Activated naive CD4-positive, alpha-beta T cell (primary cell): Measurements from ENCODE around the gene IFT81.
"Not testable (repeated sequence)": the region's sequence is repeated elsewhere in the genome, so short reads cannot be mapped to it uniquely, and the experiment has no call there.

ENCODE experiments used
- DNase-seq, 4 experiments: peaks; one replicate each; lab custom pipeline; 2025; lab: John Stamatoyannopoulos, UW

The IFT81 gene

GRCh38 chr12:110107369-110108281, 16.5 kb upstream of the IFT81 start:
- no peak for DNase-seq

GRCh38 chr12:110108309-110109036, 15.7 kb upstream of the IFT81 start:
- no peak for DNase-seq

- DNase-seq = no peak
Measured at GRCh38 chr12:110109037-110109836, 14.9 kb upstream of the IFT81 start.

DNA sequence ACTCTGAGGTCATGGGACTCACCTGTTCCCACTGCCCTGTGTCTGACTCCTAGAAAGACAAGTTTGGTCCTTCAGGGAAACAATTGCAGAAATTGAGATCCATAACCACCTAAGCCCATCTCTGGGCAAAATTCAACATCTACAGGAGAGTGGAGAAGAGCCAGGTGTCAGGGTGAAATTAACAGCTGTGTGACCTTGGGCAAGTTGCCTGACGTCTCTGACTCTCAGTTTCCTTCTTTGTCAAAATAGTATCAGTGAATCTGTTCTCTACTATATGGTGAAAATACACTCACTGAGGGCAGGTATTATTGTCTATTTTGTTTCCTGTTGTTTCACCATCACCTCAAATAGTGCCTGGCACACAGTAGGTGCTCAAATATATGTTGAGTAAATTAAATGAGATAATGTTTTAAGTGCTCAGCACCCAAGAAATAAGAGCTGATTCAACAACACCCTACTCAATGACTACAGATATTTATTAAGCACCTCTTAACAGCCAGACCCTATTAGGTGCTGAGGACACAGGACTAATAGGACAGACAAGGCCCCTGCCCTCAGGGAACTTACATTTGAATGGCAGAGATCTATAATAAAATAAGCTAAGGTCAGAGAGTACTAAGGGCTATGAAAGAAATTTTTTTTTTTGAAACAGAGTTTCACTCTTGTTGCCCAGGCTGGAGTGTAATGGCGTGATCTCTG, 14.2 kb upstream of the IFT81 start:
- no peak for DNase-seq

- DNase-seq = no peak
Measured at GRCh38 chr12:110111476-110112334, 12.5 kb upstream of the IFT81 start.

- DNase-seq = no peak
Measured at GRCh38 chr12:110112335-110112660, 11.9 kb upstream of the IFT81 start.

- DNase-seq = no peak
Measured at GRCh38 chr12:110114528-110114937, 9.6 kb upstream of the IFT81 start.

DNA sequence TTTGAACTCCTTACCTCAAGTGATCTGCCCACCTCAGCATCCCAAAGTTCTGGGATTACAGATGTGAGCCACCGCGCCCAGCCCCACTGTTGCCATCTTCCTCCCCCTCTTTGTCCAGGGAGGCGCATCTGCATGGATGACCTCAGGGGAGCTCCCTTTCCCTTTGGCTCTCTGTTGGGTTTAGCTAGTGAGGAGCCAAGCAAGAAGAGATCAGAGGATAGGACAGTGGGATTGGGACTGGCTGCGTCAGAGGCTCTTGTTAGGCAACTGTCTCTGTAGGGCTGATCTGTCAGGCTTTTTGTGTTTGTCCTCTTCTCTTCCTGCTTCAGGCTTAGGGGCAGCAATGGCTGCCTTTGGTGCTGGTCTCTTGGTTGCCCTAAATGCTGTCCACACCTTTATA, 8.5 kb upstream of the IFT81 start:
- DNase-seq = no peak

- DNase-seq = no peak
Measured at GRCh38 chr12:110116623-110117022, 7.5 kb upstream of the IFT81 start.

GRCh38 chr12:110117210-110117609, 6.9 kb upstream of the IFT81 start:
- DNase-seq = not testable (repeated sequence)

DNA sequence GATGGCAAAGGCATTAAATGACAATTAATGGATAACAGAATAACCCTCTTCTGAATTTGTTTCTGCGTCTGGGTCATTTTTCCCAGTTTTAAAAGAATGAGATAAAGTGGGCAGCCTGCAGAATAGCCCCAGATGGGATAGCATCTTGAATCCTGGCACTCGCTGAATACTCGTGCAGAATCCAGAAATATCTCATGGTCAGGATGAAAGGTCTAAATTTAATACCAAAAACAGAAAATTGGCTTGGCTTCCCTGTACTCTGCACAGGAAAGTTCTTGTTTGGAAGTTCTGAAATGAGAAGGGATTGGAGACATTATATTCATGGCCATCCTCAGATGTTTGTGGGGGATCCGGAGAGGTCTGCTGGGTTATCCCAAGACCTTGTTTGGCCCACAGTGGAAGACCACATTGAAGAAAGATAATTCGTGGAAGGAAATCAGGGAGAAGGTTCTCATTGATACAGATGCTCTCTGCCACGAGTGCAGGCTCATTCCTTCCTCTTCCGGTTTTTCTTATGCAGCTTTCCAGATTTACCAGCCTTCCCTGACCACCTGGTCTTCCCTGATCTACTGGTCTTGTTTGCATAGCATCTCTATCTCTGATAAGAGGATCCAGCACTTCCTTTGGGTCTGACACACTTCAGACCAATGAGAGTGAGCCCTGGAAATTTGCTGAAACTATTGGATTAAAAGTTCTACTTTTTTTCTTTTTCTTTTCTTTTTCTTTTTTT, 6.0 kb upstream of the IFT81 start:
- no peak for DNase-seq

- DNase-seq = no peak
Measured at GRCh38 chr12:110122929-110123328, 1.2 kb upstream of the IFT81 start.

GRCh38 chr12:110123919-110124268, 263 bp upstream of the IFT81 start:
- DNase-seq = no peak

GRCh38 chr12:110126557-110126956, 2.4 kb downstream of the IFT81 start:
- no peak for DNase-seq

GRCh38 chr12:110134691-110135411, 10.7 kb downstream of the IFT81 start:
- no peak for DNase-seq

- DNase-seq = no peak
Measured at GRCh38 chr12:110135806-110136205, 11.6 kb downstream of the IFT81 start.

GRCh38 chr12:110137786-110138185, 13.6 kb downstream of the IFT81 start:
- no peak for DNase-seq

DNA sequence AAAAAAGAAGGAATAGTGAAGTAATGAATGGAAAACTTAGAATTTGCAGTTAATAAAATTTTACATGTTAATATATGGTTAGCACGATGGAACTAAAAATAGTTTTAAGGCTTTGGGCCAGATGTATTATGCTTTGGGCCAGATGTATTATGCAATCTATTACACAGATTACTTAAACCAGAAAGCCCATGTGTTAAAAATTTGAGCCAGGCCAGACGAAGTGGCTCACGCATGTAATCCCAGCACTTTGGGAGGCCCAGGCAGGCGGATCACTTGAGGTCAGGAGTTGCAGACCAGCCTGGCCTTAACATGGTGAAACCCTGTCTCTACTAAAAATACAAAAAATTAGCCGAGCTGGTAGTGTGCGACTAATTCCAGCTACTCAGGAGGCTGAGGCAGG, 17.2 kb downstream of the IFT81 start:
- no peak for DNase-seq

DNA sequence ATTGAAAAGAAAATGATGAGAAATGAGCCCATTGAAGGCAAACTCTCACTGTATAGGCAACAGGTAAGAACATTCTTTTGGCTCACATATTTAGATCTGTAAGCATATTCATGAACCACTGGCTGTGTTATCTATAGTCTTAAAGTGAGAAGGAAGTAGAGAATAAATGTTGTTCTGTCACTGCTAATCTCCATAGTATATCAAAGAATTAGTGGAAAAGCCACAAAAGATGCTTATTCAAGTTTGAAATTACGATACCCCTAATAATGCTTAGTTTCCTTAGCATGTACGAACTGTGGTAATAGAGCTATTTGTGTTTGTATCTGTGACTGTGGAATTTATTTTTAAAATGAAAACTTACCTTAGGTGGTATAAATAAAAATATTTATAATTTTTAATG, 22.8 kb downstream of the IFT81 start:
- DNase-seq = no peak
